ENCODE data around the gene EPHB4.
"Not testable (repeated sequence)": the region's sequence is repeated elsewhere in the genome, so short reads cannot be mapped to it uniquely, and the experiment has no call there.

The EPHB4 gene

GRCh38 chr7:100856871-100857282, 29.6 kb upstream of the EPHB4 start:
- Histone ChIP-seq H3K27me3 (ENCODE audit: insufficient read depth, low read depth, severe bottlenecking) (no peaks in the 10 kb centered on the region), H3K4me3 (ENCODE audit: low read depth, low read length) (no peak overlapping the region), H3K9me3 (ENCODE audit: severe bottlenecking) (no peaks in the 10 kb centered on the region), H3K27ac (no peak overlapping the region), H3K36me3 (no peaks in the 10 kb centered on the region)
- DNase-seq = no peak
- TF ChIP-seq CTCF (IDR thresholded peaks at IDR 0.05; ENCODE audit: low read depth, low read length) = no peak

- TF ChIP-seq CTCF (IDR thresholded peaks at IDR 0.05; ENCODE audit: low read depth, low read length) = no peak
These were observed 28.2 kb upstream of the EPHB4 start for GRCh38 chr7:100855515-100855914.

GRCh38 chr7:100854899-100855298, 27.6 kb upstream of the EPHB4 start:
- not testable (repeated sequence) for DNase-seq; H3K4me3 ChIP-seq (ENCODE audit: low read depth, low read length); H3K36me3 ChIP-seq; H3K9me3 ChIP-seq (ENCODE audit: severe bottlenecking); H3K27ac ChIP-seq; H3K27me3 ChIP-seq (ENCODE audit: insufficient read depth, low read depth, severe bottlenecking)

More at GRCh38 chr7:100855515-100855914, 28.2 kb upstream of the EPHB4 start:
- Histone ChIP-seq H3K27me3 (ENCODE audit: insufficient read depth, low read depth, severe bottlenecking) (peaks cover 3% of the 10 kb centered on the region), H3K27ac (no peak overlapping the region), H3K9me3 (ENCODE audit: severe bottlenecking) (no peaks in the 10 kb centered on the region), H3K36me3 (no peaks in the 10 kb centered on the region), H3K4me3 (ENCODE audit: low read depth, low read length) (no peak overlapping the region)
- DNase-seq = no peak

- TF ChIP-seq CTCF (IDR thresholded peaks at IDR 0.05; ENCODE audit: low read depth, low read length) = no peak
- H3K4me3 ChIP-seq (ENCODE audit: low read depth, low read length) = no peak overlapping the region
- no peaks in the 10 kb centered on the region for H3K9me3 ChIP-seq (ENCODE audit: severe bottlenecking)
- no peak overlapping the region for H3K27ac ChIP-seq
- DNase-seq = no peak
- H3K27me3 ChIP-seq (ENCODE audit: insufficient read depth, low read depth, severe bottlenecking) = peaks cover 3% of the 10 kb centered on the region
- H3K36me3 ChIP-seq = no peaks in the 10 kb centered on the region
These were observed 27.0 kb upstream of the EPHB4 start for GRCh38 chr7:100854146-100854895.

GRCh38 chr7:100852048-100852872, 24.9 kb upstream of the EPHB4 start, which contains the start of gene SLC12A9:
Gene SLC12A9, plus strand, starts transcription at chr7:100852713. Its CDS starts 1,485 bp downstream, at chr7:100854198.
- Histone ChIP-seq H3K27ac (0 out of 2 replicates have a peak within 1 kb of the TSS, but pooled peaks have one; percentile 42), H3K4me3 (ENCODE audit: low read depth, low read length) (peak within 1 kb of the TSS; percentile 56), H3K27me3 (ENCODE audit: insufficient read depth, low read depth, severe bottlenecking) (peaks cover 3% of the 10 kb centered on the region), H3K9me3 (ENCODE audit: severe bottlenecking) (no peaks in the 10 kb centered on the region), H3K36me3 (no peaks in the 10 kb centered on the region)
- DNase-seq = peak; percentile 86
- TF ChIP-seq CTCF (IDR thresholded peaks at IDR 0.05; ENCODE audit: low read depth, low read length) = peak; percentile 90

- H3K4me3 ChIP-seq (ENCODE audit: low read depth, low read length) = no peak overlapping the region
- H3K27me3 ChIP-seq (ENCODE audit: insufficient read depth, low read depth, severe bottlenecking) = peaks cover 3% of the 10 kb centered on the region
- no peak for DNase-seq
- no peaks in the 10 kb centered on the region for H3K9me3 ChIP-seq (ENCODE audit: severe bottlenecking)
- H3K27ac ChIP-seq = no peak overlapping the region
- TF ChIP-seq CTCF (IDR thresholded peaks at IDR 0.05; ENCODE audit: low read depth, low read length) = no peak
- no peaks in the 10 kb centered on the region for H3K36me3 ChIP-seq
These were observed 20.0 kb upstream of the EPHB4 start for GRCh38 chr7:100847360-100847759.
